Breast epithelium (tissue), 3 donors: ENCODE data around the gene ARMC9.

Source experiments
- POLR2A ChIP-seq: fragments of 450-650 bp; IDR thresholded peaks from one replicate; pipeline ENCODE4 v1.6.1; 2016; ENCODE audit warnings: antibody characterized with exemption, mild to moderate bottlenecking, moderate library complexity
- TF ChIP-seq, protein P1 (sequence below), 3 donors: fragments of 450-650 bp; IDR thresholded peaks; one replicate each; pipeline ENCODE4 v1.5.1; 2016 to 2017; ENCODE audit warnings: antibody characterized with exemption in 3 of 3, mild to moderate bottlenecking in 3 of 3, moderate library complexity in 3 of 3

DNA sequence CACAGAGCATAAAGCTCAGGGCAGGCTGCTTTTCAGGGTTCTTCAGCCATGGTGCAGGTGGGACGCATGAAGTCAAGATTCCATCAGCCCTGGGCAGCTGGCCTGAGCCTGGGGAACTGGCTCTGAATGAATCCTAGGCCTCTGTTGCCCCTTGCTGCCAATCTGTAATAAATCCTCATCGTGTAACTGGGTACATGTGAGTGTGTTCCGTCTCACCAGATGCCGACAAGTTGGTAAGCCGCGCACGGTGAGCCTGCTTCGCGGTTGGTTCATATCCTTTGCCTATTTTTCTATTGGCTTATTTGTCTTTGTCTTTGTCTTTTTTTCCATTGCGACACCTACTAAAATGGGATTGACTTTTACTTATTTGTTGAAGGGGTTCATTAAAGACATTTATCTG is 224.7 kb downstream of the ARMC9 start:
- TF ChIP-seq, protein P1, sequence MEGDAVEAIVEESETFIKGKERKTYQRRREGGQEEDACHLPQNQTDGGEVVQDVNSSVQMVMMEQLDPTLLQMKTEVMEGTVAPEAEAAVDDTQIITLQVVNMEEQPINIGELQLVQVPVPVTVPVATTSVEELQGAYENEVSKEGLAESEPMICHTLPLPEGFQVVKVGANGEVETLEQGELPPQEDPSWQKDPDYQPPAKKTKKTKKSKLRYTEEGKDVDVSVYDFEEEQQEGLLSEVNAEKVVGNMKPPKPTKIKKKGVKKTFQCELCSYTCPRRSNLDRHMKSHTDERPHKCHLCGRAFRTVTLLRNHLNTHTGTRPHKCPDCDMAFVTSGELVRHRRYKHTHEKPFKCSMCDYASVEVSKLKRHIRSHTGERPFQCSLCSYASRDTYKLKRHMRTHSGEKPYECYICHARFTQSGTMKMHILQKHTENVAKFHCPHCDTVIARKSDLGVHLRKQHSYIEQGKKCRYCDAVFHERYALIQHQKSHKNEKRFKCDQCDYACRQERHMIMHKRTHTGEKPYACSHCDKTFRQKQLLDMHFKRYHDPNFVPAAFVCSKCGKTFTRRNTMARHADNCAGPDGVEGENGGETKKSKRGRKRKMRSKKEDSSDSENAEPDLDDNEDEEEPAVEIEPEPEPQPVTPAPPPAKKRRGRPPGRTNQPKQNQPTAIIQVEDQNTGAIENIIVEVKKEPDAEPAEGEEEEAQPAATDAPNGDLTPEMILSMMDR (IDR thresholded peaks at IDR 0.05): no peak
- no peak for TF ChIP-seq POLR2A
